NK-92 (cell line): Measurements from ENCODE around the gene STX16.
"Not testable (repeated sequence)": the region's sequence is repeated elsewhere in the genome, so short reads cannot be mapped to it uniquely, and the experiment has no call there.

Experiments
- DNase-seq: peaks from one replicate; lab custom pipeline; 2025; ENCODE audit not compliant: unreplicated experiment; lab: John Stamatoyannopoulos, UW

Gene STX16

GRCh38 chr20:58719971-58720371 is 68.9 kb downstream of the STX16 start:
- DNase-seq = no peak

DNA sequence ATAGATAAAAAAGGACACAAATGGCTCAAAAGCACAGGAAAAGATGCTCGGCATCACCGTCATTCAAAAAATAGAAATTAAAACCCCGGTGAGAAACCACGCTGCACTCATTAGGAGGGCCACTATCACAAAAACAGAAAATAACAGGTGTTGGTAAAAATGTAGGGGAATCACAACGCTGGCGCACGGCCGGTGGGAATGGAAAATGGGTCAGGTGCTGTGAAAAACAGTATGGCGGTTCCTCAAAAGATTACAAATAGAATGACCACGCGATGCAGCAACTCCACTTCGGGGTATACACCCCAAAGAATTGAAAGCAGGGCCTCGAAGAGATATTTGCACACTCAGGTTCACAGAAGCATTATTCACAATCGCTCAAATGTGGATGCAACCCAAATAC is 69.8 kb downstream of the STX16 start:
- no peak for DNase-seq

DNA sequence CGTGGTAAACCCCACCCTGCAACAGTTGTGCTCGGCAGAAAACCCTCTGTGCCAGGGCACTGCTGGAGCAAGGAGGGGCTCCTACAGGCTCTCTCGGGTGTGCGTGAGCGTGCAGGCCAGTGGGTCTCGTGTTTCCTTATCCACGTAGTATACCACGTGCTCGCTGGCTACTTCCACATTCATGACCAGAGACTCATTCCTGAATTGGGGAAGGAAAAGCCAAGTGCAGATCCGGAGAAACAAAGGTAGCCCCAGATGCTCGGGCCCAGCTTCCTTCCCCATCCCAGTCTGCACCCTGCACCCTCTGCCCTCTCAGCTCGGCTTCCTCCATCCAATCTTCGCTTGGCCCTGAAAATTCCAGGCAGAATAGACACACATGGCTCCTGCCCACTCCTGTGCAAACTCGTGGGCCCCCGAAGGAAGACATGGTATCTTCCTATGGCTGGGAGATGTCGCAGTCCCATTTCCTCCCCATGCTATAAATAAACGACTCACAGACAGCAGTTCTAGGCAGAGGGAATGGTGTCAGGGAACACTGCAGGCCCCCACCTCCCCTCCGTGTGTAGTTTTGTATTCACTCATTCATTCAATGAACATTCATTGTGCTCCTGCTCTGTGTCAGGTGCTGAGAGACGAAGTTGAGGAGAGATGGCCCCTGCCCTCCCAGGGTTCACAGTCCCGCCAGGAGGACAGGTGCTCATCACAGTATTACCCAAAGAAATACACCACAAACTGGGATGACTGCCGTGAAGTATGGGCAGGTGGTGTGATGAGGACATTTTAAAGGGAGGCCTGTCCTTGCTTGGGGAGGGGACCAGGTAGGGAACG is 71.1 kb downstream of the STX16 start:
- no peak for DNase-seq

DNA sequence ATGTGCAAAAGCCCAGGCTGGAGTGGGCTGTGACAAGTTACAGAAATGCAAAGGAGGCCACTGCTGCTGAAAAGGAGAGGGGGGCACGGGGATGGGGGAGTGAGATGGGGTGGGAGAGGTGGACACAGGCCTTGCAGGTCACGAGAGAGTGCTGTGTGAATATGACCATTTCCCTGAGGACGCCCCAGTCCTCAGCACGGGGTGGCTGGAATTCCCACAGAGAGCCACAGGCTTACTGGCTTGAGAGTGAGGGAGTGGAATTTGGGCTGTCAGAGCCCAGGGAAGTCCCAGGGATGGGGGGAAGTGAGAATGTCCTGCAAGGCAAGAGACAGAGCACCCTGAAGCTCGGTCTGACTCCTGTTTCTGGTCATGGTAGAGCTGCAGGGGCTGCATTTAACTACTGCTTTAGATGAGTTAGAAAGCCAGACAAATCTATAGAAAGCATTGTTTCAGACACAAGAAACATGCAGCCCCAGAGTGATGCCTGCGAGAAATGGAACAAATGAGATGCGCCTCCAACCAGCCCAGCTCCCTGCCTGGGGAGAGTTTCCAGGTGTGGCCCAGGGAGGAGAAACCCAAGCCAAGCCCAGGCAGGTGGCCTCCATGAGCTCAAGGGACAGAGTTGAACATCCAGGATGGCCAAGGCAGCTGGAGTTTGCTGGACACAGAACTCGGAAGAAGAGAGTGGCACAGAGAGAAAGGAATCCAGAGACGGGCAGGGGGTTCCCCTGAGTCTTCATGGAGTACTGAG is 72.0 kb downstream of the STX16 start:
- no peak for DNase-seq

DNA sequence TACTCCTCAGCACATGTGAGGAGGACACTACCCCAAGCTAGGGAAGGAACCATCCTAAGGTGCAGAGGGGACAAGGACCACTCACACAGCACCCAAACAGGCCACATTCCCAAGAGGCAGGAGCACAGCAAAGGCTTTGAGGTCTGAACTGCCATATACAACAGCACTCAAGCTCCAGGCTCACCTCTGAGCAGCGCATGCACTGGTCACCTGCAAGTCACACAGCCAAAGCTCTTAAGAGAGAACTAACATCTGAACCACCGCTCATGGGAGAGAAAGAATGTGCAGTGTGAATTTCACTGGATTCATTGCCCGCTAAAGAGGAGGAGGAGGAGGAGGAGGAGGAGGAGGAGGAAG is 72.5 kb downstream of the STX16 start:
- DNase-seq = no peak

DNA sequence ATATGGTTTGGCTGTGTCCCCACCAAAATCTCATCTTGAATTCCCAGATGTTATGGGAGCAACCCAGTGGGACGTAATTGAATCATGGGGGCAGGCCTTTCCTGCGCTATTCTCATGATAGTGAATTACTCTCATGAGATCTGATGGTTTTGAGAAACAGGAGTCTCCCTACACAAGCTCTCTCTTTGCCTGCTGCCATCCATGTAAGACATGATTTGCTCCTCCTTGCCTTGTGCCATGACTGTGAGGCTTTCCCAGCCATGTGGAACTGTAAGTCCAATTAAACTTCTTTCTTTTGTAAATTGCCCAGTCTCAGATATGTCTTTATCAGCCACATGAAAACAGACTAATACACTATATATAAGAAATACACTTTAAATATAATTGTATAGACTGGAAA is 75.1 kb downstream of the STX16 start:
- not testable (repeated sequence) for DNase-seq
